Measurements from ENCODE around the gene CHSY1.
"Not testable (repeated sequence)": the region's sequence is repeated elsewhere in the genome, so short reads cannot be mapped to it uniquely, and the experiment has no call there.

CHSY1 gene

GRCh38 chr15:101244036-101244781 is 7.6 kb downstream of the CHSY1 start:
- DNase-seq (ENCODE audit: low spot score) = no peak

- DNase-seq (ENCODE audit: low spot score) = no peak
Measured at GRCh38 chr15:101243420-101243819, 8.4 kb downstream of the CHSY1 start.

GRCh38 chr15:101242999-101243336 is 8.9 kb downstream of the CHSY1 start:
- DNase-seq (ENCODE audit: low spot score) = no peak

GRCh38 chr15:101242160-101242998 is 9.5 kb downstream of the CHSY1 start:
- no peak for DNase-seq (ENCODE audit: low spot score)

- DNase-seq (ENCODE audit: low spot score) = no peak
Measured at GRCh38 chr15:101240358-101240757, 11.5 kb downstream of the CHSY1 start.

GRCh38 chr15:101239724-101240136 is 12.1 kb downstream of the CHSY1 start:
- no peak for DNase-seq (ENCODE audit: low spot score)

- DNase-seq (ENCODE audit: low spot score) = no peak
Measured at GRCh38 chr15:101237251-101237650, 14.6 kb downstream of the CHSY1 start.

- no peak for DNase-seq (ENCODE audit: low spot score)
Measured at GRCh38 chr15:101233651-101234280, 18.1 kb downstream of the CHSY1 start.

- no peak for DNase-seq (ENCODE audit: low spot score)
Measured at GRCh38 chr15:101232677-101233076, 19.2 kb downstream of the CHSY1 start.

- DNase-seq (ENCODE audit: low spot score) = no peak
Measured at GRCh38 chr15:101228313-101228712, 23.5 kb downstream of the CHSY1 start.

- DNase-seq (ENCODE audit: low spot score) = no peak
Measured at GRCh38 chr15:101225658-101226057, 26.2 kb downstream of the CHSY1 start.

- DNase-seq (ENCODE audit: low spot score) = no peak
Measured at GRCh38 chr15:101221902-101222301, 29.9 kb downstream of the CHSY1 start.

- DNase-seq (ENCODE audit: low spot score) = no peak
Measured at GRCh38 chr15:101220060-101220459, 31.8 kb downstream of the CHSY1 start.

GRCh38 chr15:101219441-101219840 is 32.4 kb downstream of the CHSY1 start:
- DNase-seq (ENCODE audit: low spot score) = no peak

GRCh38 chr15:101217446-101217845 is 34.4 kb downstream of the CHSY1 start:
- no peak for DNase-seq (ENCODE audit: low spot score)

GRCh38 chr15:101216100-101216499 is 35.7 kb downstream of the CHSY1 start:
- DNase-seq (ENCODE audit: low spot score) = no peak

- no peak for DNase-seq (ENCODE audit: low spot score)
Measured at GRCh38 chr15:101215681-101216080, 36.2 kb downstream of the CHSY1 start.

GRCh38 chr15:101214435-101215097 is 37.3 kb downstream of the CHSY1 start:
- not testable (repeated sequence) for DNase-seq (ENCODE audit: low spot score)

- DNase-seq (ENCODE audit: low spot score) = no peak
Measured at GRCh38 chr15:101213570-101213969, 38.3 kb downstream of the CHSY1 start.

- DNase-seq (ENCODE audit: low spot score) = no peak
Measured at GRCh38 chr15:101213147-101213546, 38.7 kb downstream of the CHSY1 start.

GRCh38 chr15:101211897-101212296 is 40.0 kb downstream of the CHSY1 start:
- no peak for DNase-seq (ENCODE audit: low spot score)

- no peak for DNase-seq (ENCODE audit: low spot score)
Measured at GRCh38 chr15:101210466-101210865, 41.4 kb downstream of the CHSY1 start.

Data from HuH-7.5 (cell line).